ENCODE data around the gene TBX4.

DNA sequence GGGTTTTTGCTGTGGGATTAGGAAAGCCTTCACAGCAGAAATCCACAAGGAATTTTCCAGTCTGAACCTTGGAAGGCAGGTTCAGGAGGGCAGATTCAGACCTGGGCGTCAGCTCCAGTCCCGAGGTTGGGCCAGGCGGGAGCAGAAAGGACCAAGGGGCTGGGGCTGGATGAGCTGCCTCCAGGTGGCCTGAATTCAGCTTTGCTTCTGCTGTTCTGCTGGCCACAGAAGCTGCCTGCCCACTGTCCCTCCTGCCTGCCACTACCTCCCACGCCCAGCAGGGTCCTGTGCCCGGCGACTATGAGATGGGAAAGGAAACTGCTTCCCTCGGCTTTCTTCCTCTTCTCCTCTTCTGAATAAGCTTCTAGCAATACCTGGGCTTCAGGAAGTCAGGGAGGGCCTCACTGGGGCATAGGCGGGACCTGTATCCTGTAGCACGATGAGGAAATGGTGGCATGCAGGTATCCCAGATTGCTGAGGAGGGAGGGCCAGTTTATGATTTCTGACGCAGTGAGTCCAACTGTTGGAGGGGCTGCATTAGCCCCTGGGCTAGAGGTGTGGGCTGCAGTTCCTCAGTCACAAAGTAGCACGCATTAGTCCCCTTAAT, 18.4 kb downstream of the TBX4 start:
- TF ChIP-seq POLR2A (IDR thresholded peaks at IDR 0.05) = no peak
- TF ChIP-seq, protein P1, sequence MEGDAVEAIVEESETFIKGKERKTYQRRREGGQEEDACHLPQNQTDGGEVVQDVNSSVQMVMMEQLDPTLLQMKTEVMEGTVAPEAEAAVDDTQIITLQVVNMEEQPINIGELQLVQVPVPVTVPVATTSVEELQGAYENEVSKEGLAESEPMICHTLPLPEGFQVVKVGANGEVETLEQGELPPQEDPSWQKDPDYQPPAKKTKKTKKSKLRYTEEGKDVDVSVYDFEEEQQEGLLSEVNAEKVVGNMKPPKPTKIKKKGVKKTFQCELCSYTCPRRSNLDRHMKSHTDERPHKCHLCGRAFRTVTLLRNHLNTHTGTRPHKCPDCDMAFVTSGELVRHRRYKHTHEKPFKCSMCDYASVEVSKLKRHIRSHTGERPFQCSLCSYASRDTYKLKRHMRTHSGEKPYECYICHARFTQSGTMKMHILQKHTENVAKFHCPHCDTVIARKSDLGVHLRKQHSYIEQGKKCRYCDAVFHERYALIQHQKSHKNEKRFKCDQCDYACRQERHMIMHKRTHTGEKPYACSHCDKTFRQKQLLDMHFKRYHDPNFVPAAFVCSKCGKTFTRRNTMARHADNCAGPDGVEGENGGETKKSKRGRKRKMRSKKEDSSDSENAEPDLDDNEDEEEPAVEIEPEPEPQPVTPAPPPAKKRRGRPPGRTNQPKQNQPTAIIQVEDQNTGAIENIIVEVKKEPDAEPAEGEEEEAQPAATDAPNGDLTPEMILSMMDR (IDR thresholded peaks at IDR 0.05 in 4 of 5, conservative IDR thresholded peaks at IDR 0.05 in 1 of 5) = no peak

Data from gastrocnemius medialis (tissue), 4 donors.